GM23248 (cell line): ENCODE results near the gene NUDT4.

Experiments used
- EZH2 ChIP-seq: fragments of 200-600 bp; sonication (generic); IDR thresholded peaks from 2 replicates; pipeline ENCODE4 v1.6.1; 2018; ENCODE audit warnings: antibody characterized with exemption, mild to moderate bottlenecking; ENCODE audit not compliant: insufficient read depth, poor library complexity, severe bottlenecking
- EZH2phosphoT487 ChIP-seq: fragments of 200-600 bp; sonication (generic); IDR thresholded peaks from 2 replicates; pipeline ENCODE4 v1.6.1; 2018; ENCODE audit warnings: antibody characterized with exemption, moderate library complexity, mild to moderate bottlenecking, low read depth; ENCODE audit not compliant: insufficient read depth

DNA sequence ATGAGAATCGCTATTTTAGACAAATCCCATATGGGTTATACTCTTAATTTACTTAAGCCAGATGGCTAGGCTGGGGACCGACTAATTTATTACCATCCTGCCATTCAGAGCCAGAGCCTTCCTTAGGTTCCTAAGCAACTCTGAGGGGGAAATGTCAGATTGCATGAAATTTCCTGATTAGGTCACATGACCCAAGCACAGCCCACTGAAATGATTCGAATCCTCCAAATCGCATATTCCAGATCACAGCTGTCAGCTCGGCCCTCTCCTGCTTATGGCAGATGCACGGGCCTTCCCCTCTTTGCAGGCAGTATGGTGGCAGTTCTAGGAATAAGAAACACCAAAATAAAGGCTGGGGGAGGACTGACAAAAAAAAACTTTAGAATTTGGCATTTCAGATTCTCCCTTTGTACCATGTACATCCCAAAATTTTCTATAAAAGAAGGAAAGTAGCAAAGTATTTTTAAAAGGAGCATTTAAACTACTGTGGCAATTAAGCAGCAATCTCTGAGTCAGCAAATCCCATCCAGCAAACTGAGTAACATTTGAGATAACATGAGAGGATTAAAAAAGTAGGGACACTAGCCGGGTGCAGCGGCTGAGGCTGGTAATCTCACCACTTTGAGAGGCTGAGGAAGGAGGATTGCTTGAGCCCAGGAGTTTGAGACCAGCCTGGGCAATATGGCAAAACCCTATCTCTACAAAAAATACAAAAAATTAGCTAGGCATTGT is 30.5 kb upstream of the NUDT4 start:
- no peak for TF ChIP-seq EZH2phosphoT487
- TF ChIP-seq EZH2: no peak
